MM.1S (cell line): ENCODE results near the gene COLEC11.

Source experiments
- DNase-seq: peaks from one replicate; pipeline ENCODE4 v3.0.0-alpha.2; 2015
- H2AFZ ChIP-seq: fragments of 300-600 bp; sonication (generic); 2 replicates; pipeline ENCODE4 v1.6.0; 2016; ENCODE audit warnings: antibody characterized with exemption, low read length
- H3F3A ChIP-seq: fragments of 300-600 bp; sonication (generic); 2 replicates; pipeline ENCODE4 v1.6.1; 2016; ENCODE audit warnings: mild to moderate bottlenecking, antibody characterized with exemption, low read length, moderate library complexity, mixed read lengths; ENCODE audit not compliant: insufficient read depth
- H3K27ac ChIP-seq: fragments of 300-600 bp; sonication (generic); 2 replicates; pipeline ENCODE4 v1.5.1; 2016; ENCODE audit warnings: mild to moderate bottlenecking, low read length
- H3K27me3 ChIP-seq: fragments of 300-600 bp; sonication (generic); replicated peaks from 2 replicates; pipeline ENCODE4 v1.6.0; 2016; ENCODE audit warnings: low read length; ENCODE audit not compliant: insufficient read depth
- H3K36me3 ChIP-seq: fragments of 300-600 bp; sonication (generic); replicated peaks from 2 replicates; pipeline ENCODE4 v1.6.1; 2016; ENCODE audit warnings: mild to moderate bottlenecking, low read length, mixed read lengths; ENCODE audit not compliant: insufficient read depth
- H3K4me1 ChIP-seq: fragments of 300-600 bp; sonication (generic); 2 replicates; pipeline ENCODE4 v1.6.1; 2016; ENCODE audit warnings: low read length, mixed read lengths
- H3K4me2 ChIP-seq: fragments of 300-600 bp; sonication (generic); 2 replicates; pipeline ENCODE4 v1.6.0; 2016; ENCODE audit warnings: low read depth, low read length
- H3K4me3 ChIP-seq: fragments of 300-600 bp; sonication (generic); 2 replicates; pipeline ENCODE4 v1.5.1; 2016; ENCODE audit warnings: low read length, mixed read lengths
- H3K79me2 ChIP-seq: fragments of 300-600 bp; sonication (generic); 2 replicates; pipeline ENCODE4 v1.6.1; 2016; ENCODE audit warnings: mixed run types, low read length, mixed read lengths
- H3K9ac ChIP-seq: fragments of 300-600 bp; sonication (generic); 2 replicates; pipeline ENCODE4 v1.6.1; 2016; ENCODE audit warnings: low read length, mixed read lengths
- H3K9me2 ChIP-seq: fragments of 300-600 bp; sonication (generic); replicated peaks from 2 replicates; pipeline ENCODE4 v1.6.1; 2016; ENCODE audit warnings: mild to moderate bottlenecking, low read length, mixed read lengths; ENCODE audit not compliant: insufficient read depth
- H3K9me3 ChIP-seq: fragments of 300-600 bp; sonication (generic); replicated peaks from 2 replicates; pipeline ENCODE4 v1.6.1; 2016; ENCODE audit warnings: mild to moderate bottlenecking, low read length, mixed read lengths; ENCODE audit not compliant: insufficient read depth
- H4K20me1 ChIP-seq: fragments of 300-600 bp; sonication (generic); 2 replicates; pipeline ENCODE4 v1.6.1; 2016; ENCODE audit warnings: mild to moderate bottlenecking, low read length, moderate library complexity, mixed read lengths; ENCODE audit not compliant: insufficient read depth
- CTCF ChIP-seq: fragments of 300-600 bp; sonication (generic); IDR thresholded peaks from 2 replicates; pipeline ENCODE4 v1.5.1; 2016; ENCODE audit warnings: antibody characterized with exemption, low read length, mixed read lengths
- EZH2 ChIP-seq: fragments of 300-600 bp; sonication (generic); optimal IDR thresholded peaks from 2 replicates; pipeline ENCODE3; 2017; ENCODE audit warnings: low read depth, mild to moderate bottlenecking, antibody characterized with exemption, low read length, mixed read lengths
- EZH2phosphoT487 ChIP-seq: fragments of 300-600 bp; sonication (generic); IDR thresholded peaks from 2 replicates; pipeline ENCODE4 v1.6.1; 2018; ENCODE audit warnings: antibody characterized with exemption, low read length

COLEC11 gene

GRCh38 chr2:3633089-3633981 is 38.4 kb downstream of the COLEC11 start:
- Histone ChIP-seq H3K27me3 (no peaks in the 10 kb centered on the region), H4K20me1 (no peaks in the 10 kb centered on the region), H3K4me3 (no peak overlapping the region), H3K27ac (no peak overlapping the region), H3K9me3 (no peaks in the 10 kb centered on the region), H3K9ac (no peak overlapping the region), H3K79me2 (no peaks in the 10 kb centered on the region), H3K9me2 (no peaks in the 10 kb centered on the region), H3K4me1 (no peaks in the 10 kb centered on the region), H3K4me2 (no peak overlapping the region), H3F3A (no peaks in the 10 kb centered on the region), H3K36me3 (no peaks in the 10 kb centered on the region), H2AFZ (no peak overlapping the region)
- TF ChIP-seq EZH2 (no peak), EZH2phosphoT487 (no peak), CTCF (no peak)
- no peak for DNase-seq

- Histone ChIP-seq H2AFZ (no peak overlapping the region), H3F3A (no peaks in the 10 kb centered on the region), H3K27ac (no peak overlapping the region), H3K9me2 (no peaks in the 10 kb centered on the region), H3K4me2 (no peak overlapping the region), H3K4me3 (no peak overlapping the region), H4K20me1 (no peaks in the 10 kb centered on the region), H3K36me3 (no peaks in the 10 kb centered on the region), H3K27me3 (no peaks in the 10 kb centered on the region), H3K9me3 (no peaks in the 10 kb centered on the region), H3K9ac (no peak overlapping the region), H3K4me1 (no peaks in the 10 kb centered on the region), H3K79me2 (no peaks in the 10 kb centered on the region)
- TF ChIP-seq CTCF = no peak
- TF ChIP-seq EZH2 = no peak
- TF ChIP-seq EZH2phosphoT487 = no peak
- DNase-seq = no peak
Observed at GRCh38 chr2:3633982-3634595, 39.2 kb downstream of the COLEC11 start.

GRCh38 chr2:3634596-3635121 is 39.7 kb downstream of the COLEC11 start:
- no peak overlapping the region for H3K4me2 ChIP-seq
- no peak overlapping the region for H3K9ac ChIP-seq
- H4K20me1 ChIP-seq = no peaks in the 10 kb centered on the region
- DNase-seq = no peak
- TF ChIP-seq EZH2 = no peak
- TF ChIP-seq CTCF = no peak
- TF ChIP-seq EZH2phosphoT487 = no peak
- H3K9me2 ChIP-seq = no peaks in the 10 kb centered on the region
- H3F3A ChIP-seq = no peaks in the 10 kb centered on the region
- H3K4me3 ChIP-seq = no peak overlapping the region
- no peaks in the 10 kb centered on the region for H3K27me3 ChIP-seq
- H3K9me3 ChIP-seq = no peaks in the 10 kb centered on the region
- no peak overlapping the region for H2AFZ ChIP-seq
- H3K36me3 ChIP-seq = no peaks in the 10 kb centered on the region
- H3K4me1 ChIP-seq = no peaks in the 10 kb centered on the region
- H3K27ac ChIP-seq = no peak overlapping the region
- H3K79me2 ChIP-seq = no peaks in the 10 kb centered on the region
